Astrocyte (in vitro differentiated cells and primary cell): ENCODE measurements around the gene POLR3G. TPM values are rescaled to one million over a fixed set of nuclear protein-coding genes. Genes with fewer than 3 reads are reported as not detected.

Experiments
- DNase-seq: peaks from one replicate; pipeline ENCODE4 v3.0.0-alpha.2; 2010; ENCODE audit warnings: low read depth
- FAIRE-seq: peaks from 2 replicates; lab custom pipeline; 2011; peaks lifted over from hg19 to GRCh38; lab: Jason Lieb, UNC
- H2AFZ ChIP-seq: 2 replicates; pipeline ENCODE4 v1.6.0; 2012; ENCODE audit warnings: low read depth, low read length, inconsistent platforms
- H3K27ac ChIP-seq: 2 replicates; pipeline ENCODE4 v1.5.1; 2011; ENCODE audit warnings: low read depth, low read length, inconsistent platforms
- H3K27me3 ChIP-seq: 2 replicates; pipeline ENCODE4 v1.6.0; 2011; ENCODE audit warnings: low read length, inconsistent platforms; ENCODE audit not compliant: insufficient read depth
- H3K36me3 ChIP-seq: 2 replicates; pipeline ENCODE4 v1.5.1; 2011; ENCODE audit warnings: low read length, inconsistent platforms; ENCODE audit not compliant: insufficient read depth
- H3K4me1 ChIP-seq: 2 replicates; pipeline ENCODE4 v1.5.1; 2011; ENCODE audit warnings: low read length, inconsistent platforms; ENCODE audit not compliant: insufficient read depth
- H3K4me2 ChIP-seq: 2 replicates; pipeline ENCODE4 v1.6.0; 2012; ENCODE audit warnings: low read length, inconsistent platforms
- H3K4me3 ChIP-seq: 2 replicates; pipeline ENCODE4 v1.5.1; 2011; ENCODE audit warnings: low read depth, mild to moderate bottlenecking, low read length, inconsistent platforms; ENCODE audit not compliant: insufficient read depth
- H3K79me2 ChIP-seq: 2 replicates; pipeline ENCODE4 v1.6.0; 2012; ENCODE audit warnings: mild to moderate bottlenecking, low read length, inconsistent platforms; ENCODE audit not compliant: insufficient read depth
- H3K9ac ChIP-seq: 2 replicates; pipeline ENCODE4 v1.6.0; 2012; ENCODE audit warnings: mild to moderate bottlenecking, low read length, inconsistent platforms
- H3K9me3 ChIP-seq: 2 replicates; pipeline ENCODE4 v1.5.1; 2012; ENCODE audit warnings: low read depth, mild to moderate bottlenecking, low read length, inconsistent platforms; ENCODE audit not compliant: insufficient read depth
- H4K20me1 ChIP-seq: 2 replicates; pipeline ENCODE4 v1.6.0; 2012; ENCODE audit warnings: low read length, inconsistent platforms; ENCODE audit not compliant: insufficient read depth
- H3K27ac Mint-ChIP-seq: one replicate; pipeline ENCODE4 v1.8.0; 2021; ENCODE audit warnings: mild to moderate bottlenecking, mixed read lengths; ENCODE audit not compliant: unreplicated experiment
- H3K27me3 Mint-ChIP-seq: one replicate; pipeline ENCODE4 v1.8.0; 2021; ENCODE audit warnings: low read depth, mixed read lengths; ENCODE audit not compliant: unreplicated experiment
- H3K36me3 Mint-ChIP-seq: one replicate; pipeline ENCODE4 v1.8.0; 2021; ENCODE audit warnings: low read depth, mixed read lengths; ENCODE audit not compliant: unreplicated experiment
- H3K4me1 Mint-ChIP-seq: one replicate; pipeline ENCODE4 v1.8.0; 2021; ENCODE audit warnings: low read depth, mixed read lengths; ENCODE audit not compliant: unreplicated experiment
- H3K4me3 Mint-ChIP-seq: one replicate; pipeline ENCODE4 v1.8.0; 2021; ENCODE audit warnings: mild to moderate bottlenecking, moderate library complexity, mixed read lengths; ENCODE audit not compliant: unreplicated experiment
- H3K9me3 Mint-ChIP-seq: one replicate; pipeline ENCODE4 v1.8.0; 2021; ENCODE audit warnings: mild to moderate bottlenecking, mixed read lengths; ENCODE audit not compliant: unreplicated experiment
- EZH2 ChIP-seq: IDR thresholded peaks from 2 replicates; pipeline ENCODE4 v1.6.1; 2012; ENCODE audit warnings: mild to moderate bottlenecking, low read length, inconsistent platforms; ENCODE audit not compliant: insufficient read depth
- total RNA-seq: library from RNA; stranded (reverse); gene quantifications from 2 replicates; pipeline ENCODE4 v1.2.1, GENCODE V29; 2021
- TF ChIP-seq, protein P1 (sequence below): IDR thresholded peaks from 2 replicates; pipeline ENCODE4 v1.5.1; 2011; ENCODE audit warnings: low read depth, mild to moderate bottlenecking, inconsistent platforms, low read length, moderate library complexity; ENCODE audit not compliant: insufficient read depth

Gene POLR3G
- total RNA-seq, 1 donor from 2014 or later, result 6.3 TPM

DNA sequence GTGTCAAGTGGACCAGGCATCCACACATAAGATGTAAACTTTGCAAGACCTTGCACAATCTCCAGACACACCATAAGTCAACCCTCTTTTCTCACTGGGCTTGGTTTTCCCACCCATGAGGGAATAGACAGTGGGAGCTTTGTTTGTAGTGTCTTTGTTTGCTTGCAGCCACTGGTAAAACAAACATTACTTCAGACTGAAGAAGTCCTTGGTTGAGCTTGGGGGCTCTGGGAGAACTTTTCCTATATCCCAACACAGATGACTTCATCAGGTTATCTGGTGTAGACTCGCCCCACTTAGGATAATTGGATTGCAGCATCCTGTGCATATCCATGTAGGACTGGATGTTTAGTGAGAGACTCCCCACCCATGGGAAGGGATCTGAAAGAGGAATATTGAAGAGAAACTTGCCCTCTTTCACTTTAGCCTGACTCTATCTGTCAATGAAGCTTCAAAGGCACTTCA, 72.4 kb downstream of the POLR3G start:
- FAIRE-seq (no peak), DNase-seq (no peak)
- Histone ChIP-seq H3K27ac (no peak overlapping the region), H3K4me1 (peaks cover 3% of the 10 kb centered on the region), H3K27me3 (peaks cover 4% of the 10 kb centered on the region), H2AFZ (no peak overlapping the region), H4K20me1 (no peaks in the 10 kb centered on the region), H3K79me2 (no peaks in the 10 kb centered on the region), H3K4me3 (no peak overlapping the region), H3K4me2 (no peak overlapping the region), H3K36me3 (no peaks in the 10 kb centered on the region), H3K9me3 (no peaks in the 10 kb centered on the region), H3K9ac (no peak overlapping the region)
- H3K9me3 Mint-ChIP-seq, result no peaks in the 10 kb centered on the region
- H3K27me3 Mint-ChIP-seq, result no peaks in the 10 kb centered on the region
- H3K4me3 Mint-ChIP-seq, result no peak overlapping the region
- H3K36me3 Mint-ChIP-seq, result no peaks in the 10 kb centered on the region
- TF ChIP-seq, protein P1, sequence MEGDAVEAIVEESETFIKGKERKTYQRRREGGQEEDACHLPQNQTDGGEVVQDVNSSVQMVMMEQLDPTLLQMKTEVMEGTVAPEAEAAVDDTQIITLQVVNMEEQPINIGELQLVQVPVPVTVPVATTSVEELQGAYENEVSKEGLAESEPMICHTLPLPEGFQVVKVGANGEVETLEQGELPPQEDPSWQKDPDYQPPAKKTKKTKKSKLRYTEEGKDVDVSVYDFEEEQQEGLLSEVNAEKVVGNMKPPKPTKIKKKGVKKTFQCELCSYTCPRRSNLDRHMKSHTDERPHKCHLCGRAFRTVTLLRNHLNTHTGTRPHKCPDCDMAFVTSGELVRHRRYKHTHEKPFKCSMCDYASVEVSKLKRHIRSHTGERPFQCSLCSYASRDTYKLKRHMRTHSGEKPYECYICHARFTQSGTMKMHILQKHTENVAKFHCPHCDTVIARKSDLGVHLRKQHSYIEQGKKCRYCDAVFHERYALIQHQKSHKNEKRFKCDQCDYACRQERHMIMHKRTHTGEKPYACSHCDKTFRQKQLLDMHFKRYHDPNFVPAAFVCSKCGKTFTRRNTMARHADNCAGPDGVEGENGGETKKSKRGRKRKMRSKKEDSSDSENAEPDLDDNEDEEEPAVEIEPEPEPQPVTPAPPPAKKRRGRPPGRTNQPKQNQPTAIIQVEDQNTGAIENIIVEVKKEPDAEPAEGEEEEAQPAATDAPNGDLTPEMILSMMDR, result no peak
- no peak for TF ChIP-seq EZH2
- H3K4me1 Mint-ChIP-seq, result no peaks in the 10 kb centered on the region
- H3K27ac Mint-ChIP-seq, result no peak overlapping the region

DNA sequence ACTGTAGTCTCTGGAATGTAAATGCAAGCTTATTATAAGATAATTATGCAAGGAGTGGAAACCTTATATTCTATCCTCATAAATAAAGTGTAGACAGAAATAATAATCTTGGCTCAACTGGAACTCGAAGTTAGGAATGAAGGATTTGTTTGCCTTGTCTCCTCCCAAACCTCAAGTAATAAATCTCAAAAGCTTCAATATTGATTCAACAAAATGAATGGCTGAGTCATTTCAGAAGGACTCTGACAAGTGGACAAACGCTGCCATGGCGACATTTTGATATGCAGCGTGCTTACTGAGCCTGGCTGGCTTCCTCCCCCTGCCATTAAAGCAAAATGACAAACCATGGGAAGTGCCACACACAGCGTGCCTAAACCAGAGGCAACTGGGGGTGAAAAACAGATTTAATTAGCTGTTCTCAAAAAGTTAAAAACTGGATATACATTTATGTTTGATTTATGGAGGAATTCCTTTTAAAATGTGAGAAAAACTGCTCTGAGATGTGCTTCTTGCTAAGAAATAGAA, 73.5 kb downstream of the POLR3G start:
- H3K79me2 ChIP-seq, result no peaks in the 10 kb centered on the region
- peak overlapping the region; percentile 62 for H2AFZ ChIP-seq
- H3K4me1 ChIP-seq, result peaks cover 3% of the 10 kb centered on the region
- peak overlapping the region; percentile 63 for H3K4me2 ChIP-seq
- no peaks in the 10 kb centered on the region for H3K9me3 Mint-ChIP-seq
- no peak overlapping the region for H3K4me3 Mint-ChIP-seq
- H3K36me3 Mint-ChIP-seq, result no peaks in the 10 kb centered on the region
- H3K9me3 ChIP-seq, result no peaks in the 10 kb centered on the region
- no peaks in the 10 kb centered on the region for H3K4me1 Mint-ChIP-seq
- DNase-seq, result peak; percentile 15
- no peaks in the 10 kb centered on the region for H3K36me3 ChIP-seq
- H3K27ac ChIP-seq, result no peak overlapping the region
- TF ChIP-seq EZH2, result no peak
- TF ChIP-seq, protein P1, result no peak
- H3K9ac ChIP-seq, result no peak overlapping the region
- H3K27me3 ChIP-seq, result peaks cover 5% of the 10 kb centered on the region
- H3K4me3 ChIP-seq, result no peak overlapping the region
- no peak overlapping the region for H3K27ac Mint-ChIP-seq
- no peaks in the 10 kb centered on the region for H4K20me1 ChIP-seq
- H3K27me3 Mint-ChIP-seq, result peaks cover 2% of the 10 kb centered on the region
- FAIRE-seq, result no peak

DNA sequence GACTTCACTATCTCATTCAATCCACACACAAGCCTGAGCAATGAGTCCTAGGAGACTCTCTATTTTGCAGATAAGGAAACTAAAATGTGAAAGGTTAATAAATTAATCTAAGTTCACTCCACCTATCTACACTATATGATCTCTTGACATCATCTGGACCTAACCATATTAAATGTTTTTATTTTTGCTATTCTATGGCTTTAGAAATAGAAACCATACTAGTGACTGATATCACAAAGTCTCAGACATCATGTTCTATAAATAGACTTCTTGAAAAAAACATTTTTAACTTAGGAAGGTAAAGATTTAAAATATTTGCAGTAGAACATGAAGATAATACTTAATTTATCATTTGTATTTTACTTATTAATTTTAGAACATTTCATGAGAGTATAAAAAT, 74.6 kb downstream of the POLR3G start:
- peaks cover 3% of the 10 kb centered on the region for H3K4me1 ChIP-seq
- H3K27me3 ChIP-seq, result peaks cover 8% of the 10 kb centered on the region
- no peaks in the 10 kb centered on the region for H3K9me3 ChIP-seq
- H2AFZ ChIP-seq, result no peak overlapping the region
- no peaks in the 10 kb centered on the region for H3K4me1 Mint-ChIP-seq
- no peak overlapping the region for H3K9ac ChIP-seq
- DNase-seq (no peak), FAIRE-seq (no peak)
- no peak overlapping the region for H3K27ac Mint-ChIP-seq
- peaks cover 2% of the 10 kb centered on the region for H3K27me3 Mint-ChIP-seq
- no peaks in the 10 kb centered on the region for H3K79me2 ChIP-seq
- TF ChIP-seq EZH2, result no peak
- TF ChIP-seq, protein P1, result no peak
- H3K9me3 Mint-ChIP-seq, result no peaks in the 10 kb centered on the region
- no peaks in the 10 kb centered on the region for H3K36me3 ChIP-seq
- no peak overlapping the region for H3K4me3 ChIP-seq
- H3K36me3 Mint-ChIP-seq, result no peaks in the 10 kb centered on the region
- H4K20me1 ChIP-seq, result no peaks in the 10 kb centered on the region
- no peak overlapping the region for H3K4me3 Mint-ChIP-seq
- no peak overlapping the region for H3K4me2 ChIP-seq
- no peak overlapping the region for H3K27ac ChIP-seq
